K562 (cell line): ENCODE results near the gene VIT. TPM values are rescaled to one million over a fixed set of nuclear protein-coding genes. Genes with fewer than 3 reads are reported as not detected.
A peak's percentile ranks its signal among the peaks of the same experiment; 100 is the strongest.

Experiments used
- ATAC-seq: fragments of 200-7000 bp; cut with Tn5 transposase; 3 replicates; pipeline ENCODE4 v1.9.1; 2020; ENCODE audit warnings: moderate library complexity
- BruUV-seq: library from RNA; stranded (reverse); fragments of 400-500 nt; replicated peaks from 2 replicates; lab custom pipeline; 2021; lab: Mats Ljungman, UMichigan
- CTCF ChIA-PET: fragments of 300-600 bp; formaldehyde crosslinking; extraction: SDS; loops from one replicate; lab custom pipeline; 2021; ENCODE audit warnings: low intra/inter-chr PET ratio; lab: Yijun Ruan, JAX
- POLR2A ChIA-PET: fragments of 300-600, 350-650 bp; sonication (Branson Sonifier 250); formaldehyde crosslinking; extraction: SDS; loops from one replicate; lab custom pipeline; 2021; ENCODE audit warnings: antibody characterized with exemption, inconsistent platforms; lab: Yijun Ruan, JAX
- DNase-seq, 4 experiments: peaks; one replicate each; pipeline versions ENCODE4 v3.0.0 to v3.0.0-alpha.2; 2011 to 2018; ENCODE audit warnings: low spot score in 3 of 4, mixed read lengths in 3 of 4; ENCODE audit errors: extremely low read depth in 1 of 4
- FAIRE-seq: peaks from 2 replicates; lab custom pipeline; 2011; peaks lifted over from hg19 to GRCh38; lab: Jason Lieb, UNC
- H2AFZ ChIP-seq: 2 replicates; pipeline ENCODE4 v1.6.0; 2011; ENCODE audit warnings: low read depth, low read length, control low read depth, inconsistent platforms
- H3K27ac ChIP-seq: fragments of 200-600 bp; 3 replicates; pipeline ENCODE4 v1.8.0; 2011; ENCODE audit warnings: low read depth, mild to moderate bottlenecking, control low read depth, inconsistent platforms, low read length, moderate library complexity, mixed read lengths; ENCODE audit errors: extremely low read depth
- H3K27me3 ChIP-seq, 2 experiments: fragments of 300-600 bp in 1 of 2; 2 replicates in 1 of 2; 3 replicates in 1 of 2; pipeline versions ENCODE4 v1.6.0 to v1.8.0; 2011; ENCODE audit warnings: inconsistent platforms in 2 of 2, low read length in 2 of 2, mild to moderate bottlenecking in 1 of 2, mixed read lengths in 1 of 2, moderate library complexity in 1 of 2; ENCODE audit not compliant: control insufficient read depth in 2 of 2, insufficient read depth in 2 of 2
- H3K36me3 ChIP-seq: fragments of 300-600 bp; 3 replicates; pipeline ENCODE4 v1.8.0; 2011; ENCODE audit warnings: mild to moderate bottlenecking, low read length, inconsistent platforms; ENCODE audit not compliant: control insufficient read depth, insufficient read depth
- H3K4me1 ChIP-seq, 2 experiments: fragments of 200-600 bp in 1 of 2; replicated peaks in 1 of 2; 2 replicates in 1 of 2; 3 replicates in 1 of 2; pipeline versions ENCODE4 v1.5.1 to v1.8.0; 2011; ENCODE audit warnings: inconsistent platforms in 2 of 2, low read length in 2 of 2, mild to moderate bottlenecking in 1 of 2, mixed read lengths in 1 of 2, moderate library complexity in 1 of 2; ENCODE audit not compliant: control insufficient read depth in 2 of 2, insufficient read depth in 2 of 2
- H3K4me2 ChIP-seq: 2 replicates; pipeline ENCODE4 v1.6.1; 2011; ENCODE audit warnings: low read length, control low read depth, inconsistent platforms, mixed read lengths; ENCODE audit not compliant: insufficient read depth
- H3K4me3 ChIP-seq: fragments of 200-600 bp; sonication (generic), shearing (Covaris generic); 2 replicates; pipeline ENCODE4 v1.5.1; 2016; ENCODE audit warnings: control low read depth, inconsistent platforms
- H3K79me2 ChIP-seq: fragments of 200-600 bp; 3 replicates; pipeline ENCODE4 v1.8.0; 2011; ENCODE audit warnings: low read length, inconsistent platforms; ENCODE audit not compliant: control insufficient read depth, insufficient read depth
- H3K9ac ChIP-seq, 2 experiments: 2 replicates each; pipeline versions ENCODE4 v1.6.0 to v1.6.1; 2011; ENCODE audit warnings: low read depth in 2 of 2, low read length in 2 of 2, control low read depth in 1 of 2, inconsistent platforms in 1 of 2, mild to moderate bottlenecking in 1 of 2, mixed read lengths in 1 of 2; ENCODE audit not compliant: insufficient read depth in 1 of 2
- H3K9me1 ChIP-seq: one replicate; pipeline ENCODE4 v1.6.0; 2011; ENCODE audit warnings: inconsistent platforms, mild to moderate bottlenecking, low read length, moderate library complexity; ENCODE audit not compliant: control insufficient read depth, insufficient read depth
- H3K9me3 ChIP-seq: replicated peaks from 2 replicates; pipeline ENCODE4 v1.5.1; 2011; ENCODE audit warnings: low read depth, low read length, inconsistent platforms; ENCODE audit not compliant: control insufficient read depth, insufficient read depth
- H4K20me1 ChIP-seq: replicated peaks from 2 replicates; pipeline ENCODE4 v1.6.1; 2011; ENCODE audit warnings: low read length, inconsistent platforms, mixed read lengths; ENCODE audit not compliant: control insufficient read depth, insufficient read depth
- IRF2 ChIP-seq: sonication (generic); formaldehyde crosslinking; IDR thresholded peaks from 2 replicates; pipeline ENCODE4 v1.8.1; 2022; ENCODE audit warnings: mild to moderate bottlenecking, missing genetic modification reagents
- JUND ChIP-seq, 2 experiments: IDR thresholded peaks; 2 replicates in 1 of 2; 3 replicates in 1 of 2; pipeline ENCODE4 v1.6.1; 2011; ENCODE audit warnings: borderline replicate concordance in 2 of 2, low read depth in 2 of 2, low read length in 2 of 2, improper control_type of control experiment in 1 of 2, missing biosample characterization in 1 of 2, missing genetic modification characterization in 1 of 2, missing genetic modification reagents in 1 of 2
- SIN3B ChIP-seq: fragments of 450-650 bp; IDR thresholded peaks from 2 replicates; pipeline ENCODE4 v1.6.1; 2017; ENCODE audit warnings: low read depth, mild to moderate bottlenecking, moderate library complexity
- ZBTB26 ChIP-seq: fragments of 450-650 bp; formaldehyde crosslinking; IDR thresholded peaks from 2 replicates; pipeline ENCODE4 v1.4.0; 2022; ENCODE audit warnings: missing genetic modification characterization
- ZFP36 ChIP-seq: fragments of 150-350 bp; IDR thresholded peaks from 2 replicates; pipeline ENCODE4 v1.6.1; 2018; ENCODE audit warnings: low read length, low read depth; ENCODE audit not compliant: partially characterized antibody
- ZNF407 ChIP-seq: fragments of 450-650 bp; IDR thresholded peaks from 2 replicates; pipeline ENCODE4 v1.6.1; 2016; ENCODE audit warnings: low read depth
- WGBS: fragments of 100-300 bp; shearing (Covaris generic); methylation state at CpG from one replicate; pipeline ENCODE4 v1.1.6; 2016; ENCODE audit warnings: low coverage, mixed read lengths; ENCODE audit not compliant: insufficient coverage; ENCODE audit errors: missing lambda C conversion rate; 5-methylcytosine and 5-hydroxymethylcytosine counted together
- in situ Hi-C: fragments of 300-500 bp; cut with MboI; formaldehyde crosslinking; loops from 4 replicates; pipeline ENCODE4 v1.15.0; 2018; ENCODE audit warnings: inconsistent platforms, mixed read lengths
- intact Hi-C: fragments of 100-400 bp; cut with micrococcal nuclease; formaldehyde crosslinking; loops from 2 replicates; pipeline ENCODE4 v1.14.2; 2022
- polyA plus RNA-seq, 8 experiments: library from polyadenylated mRNA; depleted of rRNA in 4 of 8; stranded (reverse) in 5 of 8; unstranded in 3 of 8; fragments of >200 nt; fragmentation: Nextera tagmentation in 2 of 8; fragmentation: Illumina TruSeq in 1 of 8; extraction: Ambion mirVana in 2 of 8; extraction: Trizol in 1 of 8; gene quantifications; 2 replicates each; pipeline versions ENCODE4 v1.2.1 to v1.2.3, GENCODE V29; 2011 to 2014; ENCODE audit warnings: inconsistent platforms in 1 of 8, missing spikeins in 1 of 8
- total RNA-seq, 7 experiments: library from RNA; depleted of rRNA in 6 of 7; stranded (reverse); fragments of >200 nt in 6 of 7; fragmentation: Illumina TruSeq in 2 of 7; extraction: Trizol in 2 of 7; gene quantifications; 2 replicates each; pipeline versions ENCODE4 v1.2.1 to v1.2.3, GENCODE V29; 2011 to 2021; ENCODE audit warnings: low replicate concordance in 1 of 7

Gene VIT
- total and polyA plus RNA-seq, 9 of the 15 experiments (the other 6 are each of a cell fraction or from before 2014, with no cell fraction given), result not detected

- H2AFZ ChIP-seq, result no peak overlapping the region
- H3K27me3 ChIP-seq, result peaks cover 0 to 5% of the 10 kb centered on the region in 2 experiments; a peak in 2 of 5 replicates
- H3K4me1 ChIP-seq, result no peaks in the 10 kb centered on the region
- TF ChIP-seq JUND (IDR thresholded peaks at IDR 0.05; ENCODE audit: borderline replicate concordance, low read depth, low read length) (no peak), JUND (tag; IDR thresholded peaks at IDR 0.05; ENCODE audit: borderline replicate concordance, low read depth, low read length) (no peak), ZBTB26 (no peak), ZNF407 (no peak), ZFP36 (peak; percentile 72), IRF2 (no peak), SIN3B (no peak)
- TF ChIP-seq, all 486 proteins: peak for 1
- Histone ChIP-seq H3K4me2 (no peak overlapping the region), H3K4me3 (no peak overlapping the region), H3K27ac (no peak overlapping the region), H3K9me3 (no peaks in the 10 kb centered on the region), H3K9me1 (no peaks in the 10 kb centered on the region), H3K79me2 (no peaks in the 10 kb centered on the region), H3K36me3 (no peaks in the 10 kb centered on the region), H4K20me1 (no peaks in the 10 kb centered on the region), H3K9ac (no peak overlapping the region)
- FAIRE-seq, result no peak
- BruUV-seq, result no TSS peak
- POLR2A ChIA-PET, result no interaction called here
- ATAC-seq, result no peak
- WGBS, result 0% methylated on average over 3 of the region's 3 CpGs
- CTCF ChIA-PET, result no interaction called here
- in situ Hi-C loops, result no loop called here
- intact Hi-C loops, result no loop called here
- no peak for DNase-seq
These were observed 36.1 kb downstream of the VIT start for GRCh38 chr2:36732673-36733036.
